Measurements from ENCODE around the gene COX20. TPM values are rescaled to one million over a fixed set of nuclear protein-coding genes. Genes with fewer than 3 reads are reported as not detected.

The COX20 gene
- total RNA-seq, 1 donor from 2014 or later: 70.8 TPM

Other genes starting within 250 kb of the COX20 start
- gene DESI2, start 182.5 kb upstream of the COX20 start, total RNA-seq: 24.3 TPM
- gene HNRNPU, start 28.9 kb downstream of the COX20 start, total RNA-seq: 443 TPM

Measured in temporal lobe (tissue), 1 donor.